ENCODE results near the gene CA10.

DNA sequence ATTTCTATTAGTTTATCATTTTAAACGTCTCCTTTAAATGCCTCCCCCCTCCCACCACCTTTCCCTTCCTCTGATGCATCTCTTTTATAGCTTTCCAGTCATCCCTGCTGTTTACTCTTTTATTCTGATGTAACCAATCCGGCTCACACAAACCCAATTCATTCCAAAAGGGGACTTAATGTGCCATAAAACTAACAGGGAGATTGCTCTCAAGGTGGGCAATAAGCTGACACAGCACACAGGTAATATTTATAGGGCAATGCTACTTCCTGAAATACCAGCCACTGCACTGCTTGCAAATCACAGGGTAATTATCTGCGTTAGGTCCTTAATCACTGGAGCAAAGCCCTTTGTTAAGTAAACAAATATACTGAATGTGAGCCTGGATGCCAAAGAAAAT lies 23.3 kb upstream of the CA10 start:
- TF ChIP-seq, protein P1, sequence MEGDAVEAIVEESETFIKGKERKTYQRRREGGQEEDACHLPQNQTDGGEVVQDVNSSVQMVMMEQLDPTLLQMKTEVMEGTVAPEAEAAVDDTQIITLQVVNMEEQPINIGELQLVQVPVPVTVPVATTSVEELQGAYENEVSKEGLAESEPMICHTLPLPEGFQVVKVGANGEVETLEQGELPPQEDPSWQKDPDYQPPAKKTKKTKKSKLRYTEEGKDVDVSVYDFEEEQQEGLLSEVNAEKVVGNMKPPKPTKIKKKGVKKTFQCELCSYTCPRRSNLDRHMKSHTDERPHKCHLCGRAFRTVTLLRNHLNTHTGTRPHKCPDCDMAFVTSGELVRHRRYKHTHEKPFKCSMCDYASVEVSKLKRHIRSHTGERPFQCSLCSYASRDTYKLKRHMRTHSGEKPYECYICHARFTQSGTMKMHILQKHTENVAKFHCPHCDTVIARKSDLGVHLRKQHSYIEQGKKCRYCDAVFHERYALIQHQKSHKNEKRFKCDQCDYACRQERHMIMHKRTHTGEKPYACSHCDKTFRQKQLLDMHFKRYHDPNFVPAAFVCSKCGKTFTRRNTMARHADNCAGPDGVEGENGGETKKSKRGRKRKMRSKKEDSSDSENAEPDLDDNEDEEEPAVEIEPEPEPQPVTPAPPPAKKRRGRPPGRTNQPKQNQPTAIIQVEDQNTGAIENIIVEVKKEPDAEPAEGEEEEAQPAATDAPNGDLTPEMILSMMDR (conservative IDR thresholded peaks at IDR 0.05), result no peak
- no peak for TF ChIP-seq EZH2 (IDR thresholded peaks at IDR 0.05; ENCODE audit: low read depth)

All from PC-9 (cell line).